NCI-H524 (cell line): ENCODE measurements around the gene RBMS2.

Experiments used
- DNase-seq, 2 experiments: peaks; one replicate each; lab custom pipeline; 2025; lab: John Stamatoyannopoulos, UW

RBMS2 gene

DNA sequence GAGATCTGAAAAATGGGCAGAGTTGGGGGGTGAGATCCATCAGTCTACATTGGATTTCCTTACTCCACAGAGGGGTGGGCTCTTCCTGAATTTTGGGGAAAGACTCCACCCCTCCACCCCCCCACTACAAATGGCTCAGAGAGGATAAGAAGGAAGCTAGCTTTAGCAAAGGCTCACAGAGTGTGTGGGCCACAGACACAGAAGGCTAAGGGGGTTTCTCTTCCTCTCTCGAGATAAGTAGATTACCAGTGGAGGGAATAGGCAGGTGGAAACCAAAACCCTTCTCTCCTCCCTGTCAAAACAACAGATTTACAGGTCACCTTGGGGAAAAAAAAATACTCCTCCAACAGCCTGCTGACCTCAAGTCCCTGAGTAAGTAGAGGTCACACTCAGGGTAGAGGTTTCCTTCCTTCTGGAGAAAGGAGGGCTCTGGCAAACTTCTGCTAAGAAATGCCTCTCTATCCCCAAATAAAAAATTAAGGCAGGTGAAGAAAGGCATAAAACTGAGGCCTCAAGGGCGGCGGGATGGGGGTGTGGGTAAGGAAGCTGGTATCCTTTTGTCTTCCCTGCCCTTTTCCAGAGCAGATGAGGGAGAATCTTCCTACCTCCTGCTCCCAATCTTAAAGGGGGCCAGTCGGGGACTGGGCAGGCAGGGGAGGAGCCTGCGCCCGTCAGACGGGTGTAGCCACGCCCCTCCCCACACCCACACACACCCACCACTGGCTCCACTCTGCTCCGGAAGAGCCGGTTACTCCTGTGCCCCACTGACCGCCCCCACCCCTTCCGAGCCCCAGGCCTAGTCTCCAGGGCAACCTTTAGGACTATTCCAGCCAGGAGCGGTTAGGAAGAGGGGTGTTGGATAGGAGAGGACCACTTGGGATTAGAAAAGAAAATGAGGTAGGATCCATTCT lies 110.4 kb downstream of the RBMS2 start:
- peak; percentile 21 to 65 for DNase-seq

GRCh38 chr12:56632701-56633467 lies 111.3 kb downstream of the RBMS2 start:
- DNase-seq = peak; percentile 45 to 49

DNA sequence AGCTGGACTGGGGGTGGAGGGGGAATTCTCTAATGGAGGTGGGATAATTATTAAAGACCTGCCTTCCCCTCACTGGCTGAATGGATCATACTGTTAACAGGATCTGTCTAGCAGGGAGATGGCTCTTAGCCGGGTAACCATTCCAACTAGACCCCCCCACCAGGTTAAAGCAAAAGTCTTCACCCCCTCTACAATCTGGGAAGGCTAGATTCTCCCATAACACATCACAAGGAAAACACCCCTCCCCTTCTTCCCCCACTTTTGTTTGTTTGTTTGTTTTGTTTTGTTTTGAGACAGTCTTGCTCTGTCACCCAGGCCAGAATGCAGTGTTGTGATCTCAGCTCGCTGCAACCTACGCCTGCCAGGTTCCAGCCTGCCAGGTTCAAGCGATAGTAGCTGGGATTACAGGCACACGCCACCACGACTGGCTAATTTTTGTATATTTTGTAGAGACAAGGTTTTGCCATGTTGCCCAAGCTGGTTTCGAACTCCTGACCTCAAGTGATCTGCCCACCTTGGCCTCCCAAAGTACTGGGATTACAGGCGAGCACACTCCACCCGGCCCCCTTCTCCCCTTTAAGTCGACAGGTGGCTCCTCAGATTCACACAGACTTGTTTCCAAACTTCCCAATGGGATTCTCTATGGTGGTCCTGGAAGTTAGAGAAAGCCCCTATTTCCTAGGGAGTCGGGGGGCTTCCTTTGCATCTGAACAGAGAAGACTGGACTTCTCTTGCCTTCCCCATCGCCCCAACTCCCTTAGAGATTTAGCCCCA lies 112.0 kb downstream of the RBMS2 start:
- DNase-seq = peak in 1 of 2 experiments; percentile 40

- DNase-seq = peak; percentile 22 to 49
These were observed 112.7 kb downstream of the RBMS2 start for GRCh38 chr12:56634242-56634836.

GRCh38 chr12:56634837-56635791 lies 113.5 kb downstream of the RBMS2 start:
- DNase-seq = peak; percentile 76 to 88

DNA sequence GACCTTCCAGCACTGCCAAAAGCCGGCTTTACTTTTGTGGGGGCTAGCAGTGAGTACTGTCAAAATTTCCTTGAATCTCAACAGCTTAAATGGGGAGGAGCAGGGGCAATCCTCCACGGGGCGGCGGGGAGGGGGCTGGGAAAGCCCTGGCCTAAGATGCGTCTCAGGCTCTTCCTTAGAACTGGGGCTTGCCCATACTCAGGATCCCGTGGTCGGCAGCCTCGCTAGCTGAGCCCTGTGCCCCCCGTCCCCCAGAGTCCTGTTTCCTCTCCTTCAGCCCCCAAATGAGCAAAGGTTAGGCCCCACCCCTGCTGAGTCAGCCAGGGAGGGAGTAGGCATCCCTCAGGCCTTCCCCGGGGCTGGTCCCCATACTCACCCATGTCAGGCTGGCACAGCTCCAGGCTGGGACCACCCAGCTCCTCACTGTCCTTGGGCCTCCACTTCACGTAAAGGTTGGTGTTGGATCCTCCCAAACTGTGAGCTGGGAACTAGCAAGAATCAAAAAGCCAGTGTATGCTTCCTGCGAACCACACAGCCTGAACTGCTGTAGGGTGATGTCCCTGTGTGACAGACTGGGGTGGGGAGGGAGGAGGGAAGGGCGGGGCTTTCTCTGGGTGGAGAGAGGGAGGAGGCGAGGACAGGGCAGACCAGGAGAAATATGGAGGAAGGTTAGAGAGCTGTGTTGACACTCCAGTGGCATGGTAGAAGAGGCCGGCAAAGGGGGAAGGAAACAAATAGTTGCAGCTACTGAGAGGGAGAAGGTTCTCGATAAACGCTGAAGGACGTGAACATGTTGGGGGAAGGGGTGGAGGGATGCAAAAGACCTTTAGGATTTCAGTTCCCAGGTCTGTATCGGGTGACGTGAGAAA lies 114.4 kb downstream of the RBMS2 start:
- peak; percentile 67 to 80 for DNase-seq

DNA sequence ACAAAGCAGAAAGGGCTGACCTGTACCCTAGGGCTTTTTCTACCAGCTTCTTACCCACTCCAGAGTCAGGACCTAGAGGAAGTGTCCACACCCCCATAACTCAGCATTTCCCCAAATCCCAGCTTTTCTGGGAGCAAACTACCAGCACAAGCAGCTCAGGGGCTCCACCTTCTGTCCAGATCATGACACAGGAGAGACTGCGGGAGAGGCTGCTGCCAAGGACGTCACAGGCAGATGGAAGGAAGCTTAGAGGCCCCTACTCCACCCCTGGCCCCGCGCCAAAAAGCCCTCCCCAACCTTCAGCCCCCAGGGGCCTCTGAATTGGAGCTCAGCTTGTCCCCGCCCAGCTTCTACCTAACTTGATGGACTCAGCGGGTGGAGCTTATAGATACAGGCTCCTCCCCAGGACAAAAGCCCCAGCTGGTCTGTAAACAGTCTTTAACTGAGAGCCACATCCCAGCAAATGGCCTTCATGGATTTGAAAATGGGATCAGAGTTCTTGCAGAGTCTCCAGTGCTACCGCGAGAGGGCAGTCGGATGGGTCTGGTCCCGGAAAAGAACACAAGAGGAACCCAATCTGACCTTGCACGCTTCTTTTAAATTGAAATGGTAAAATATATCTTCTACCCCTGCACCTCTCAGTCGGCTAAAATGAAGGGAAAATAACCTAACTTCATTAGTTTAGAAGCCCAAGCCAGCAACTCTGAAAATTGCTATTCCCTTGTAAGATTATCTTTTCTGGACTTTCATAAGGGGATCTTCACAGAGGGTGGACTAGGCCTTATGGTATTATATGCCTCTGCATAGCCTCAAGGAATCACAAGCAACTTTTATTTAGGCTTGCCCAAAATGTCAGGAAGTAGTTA lies 115.3 kb downstream of the RBMS2 start:
- DNase-seq = peak; percentile 99

DNA sequence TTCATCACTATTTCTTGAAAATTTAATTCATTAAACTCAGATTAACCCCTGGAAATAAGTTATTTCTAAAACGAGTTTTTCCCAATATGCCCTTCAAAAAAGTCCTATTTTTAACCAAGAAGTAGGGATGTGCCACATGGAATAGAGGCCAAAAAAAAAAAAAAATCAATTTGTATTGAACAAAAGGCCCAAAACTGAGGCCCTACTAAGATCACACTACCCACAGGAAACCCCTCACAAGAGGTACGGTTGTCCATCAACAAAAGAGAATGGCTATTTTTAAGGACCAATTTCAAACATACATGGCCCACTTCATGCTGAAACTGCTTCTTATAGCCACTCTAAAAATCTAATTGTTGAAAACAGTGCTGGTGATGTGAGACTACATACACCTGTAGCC lies 116.0 kb downstream of the RBMS2 start:
- DNase-seq = no peak

GRCh38 chr12:56641219-56641618 lies 119.6 kb downstream of the RBMS2 start:
- no peak for DNase-seq

DNA sequence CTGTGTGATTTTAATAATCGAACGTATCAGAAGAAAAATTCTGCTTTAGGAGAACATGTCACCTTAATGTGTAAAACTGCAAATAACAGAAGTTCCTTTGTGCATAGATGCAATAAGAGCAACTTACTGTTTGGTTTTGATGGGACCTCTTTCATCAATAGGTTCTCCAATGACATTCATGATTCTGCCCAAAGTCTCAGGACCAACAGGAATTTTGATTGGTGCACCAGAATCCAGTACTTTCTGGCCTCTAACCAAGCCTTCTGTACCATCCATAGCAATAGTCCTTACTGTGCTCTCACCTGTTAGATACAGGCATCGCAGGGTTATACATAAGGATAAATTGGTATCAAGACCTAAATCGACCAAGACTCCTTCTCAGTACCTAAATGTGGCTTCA lies 123.0 kb downstream of the RBMS2 start:
- no peak for DNase-seq

DNA sequence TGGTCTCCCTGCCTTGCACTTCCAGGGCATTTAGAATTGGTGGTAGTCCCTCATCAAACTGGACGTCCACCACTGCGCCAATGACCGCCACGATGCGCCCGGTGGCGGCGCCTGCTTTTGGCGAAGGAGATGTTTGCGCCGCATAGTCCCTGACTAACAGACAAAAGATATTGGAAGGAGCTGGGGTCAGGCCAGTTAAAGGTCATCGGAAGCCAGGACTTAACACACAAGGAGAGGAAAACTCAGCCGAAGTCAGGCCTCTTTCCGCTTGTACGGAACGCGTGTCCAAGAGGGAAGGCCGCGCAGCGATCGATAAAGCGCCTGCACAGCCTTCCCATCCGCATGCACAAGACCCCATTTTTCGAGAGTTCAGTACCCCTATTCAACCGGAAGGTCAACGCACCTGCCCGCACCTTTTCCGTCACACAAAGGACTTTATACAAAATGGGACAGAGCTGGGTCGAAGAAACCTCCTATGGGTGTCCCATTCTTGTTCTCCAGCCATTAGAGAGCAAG lies 123.6 kb downstream of the RBMS2 start:
- peak in 1 of 2 experiments; percentile 22 for DNase-seq
